GM23338 (cell line): ENCODE data around the gene CDC6. TPM values are rescaled to one million over a fixed set of nuclear protein-coding genes. Genes with fewer than 3 reads are reported as not detected.

ENCODE experiments used
- ATAC-seq: fragments of 200-7000 bp; cut with Tn5 transposase; 3 replicates; pipeline ENCODE4 v1.9.1; 2020
- DNase-seq: peaks from one replicate; pipeline ENCODE4 v3.0.0-alpha.2; 2015; ENCODE audit warnings: low spot score
- H2AFZ ChIP-seq: fragments of 200-600 bp; sonication (generic); 2 replicates; pipeline ENCODE4 v1.8.0; 2016; ENCODE audit warnings: antibody characterized with exemption, mild to moderate bottlenecking, moderate library complexity
- H3F3A ChIP-seq: fragments of 200-600 bp; sonication (generic); replicated peaks from 2 replicates; pipeline ENCODE4 v1.8.0; 2017; ENCODE audit warnings: antibody characterized with exemption, mixed run types, low read depth
- H3K27ac ChIP-seq: fragments of 200-600 bp; sonication (generic); 2 replicates; pipeline ENCODE4 v1.6.1; 2016; ENCODE audit warnings: low read depth
- H3K27me3 ChIP-seq: fragments of 200-600 bp; sonication (generic); 2 replicates; pipeline ENCODE4 v1.8.0; 2016; ENCODE audit warnings: mild to moderate bottlenecking, mixed run types, moderate library complexity; ENCODE audit not compliant: insufficient read depth
- H3K36me3 ChIP-seq: fragments of 200-600 bp; sonication (generic); 2 replicates; pipeline ENCODE4 v1.8.0; 2016; ENCODE audit warnings: mild to moderate bottlenecking; ENCODE audit not compliant: insufficient read depth
- H3K4me1 ChIP-seq: fragments of 200-600 bp; sonication (generic); 2 replicates; pipeline ENCODE4 v1.8.0; 2016; ENCODE audit warnings: mild to moderate bottlenecking, moderate library complexity; ENCODE audit not compliant: insufficient read depth
- H3K4me2 ChIP-seq: fragments of 200-600 bp; sonication (generic); 2 replicates; pipeline ENCODE4 v1.7.1; 2017; ENCODE audit warnings: mixed run types
- H3K4me3 ChIP-seq: fragments of 200-600 bp; sonication (generic); 2 replicates; pipeline ENCODE4 v1.6.1; 2016; ENCODE audit warnings: mixed run types
- H3K79me2 ChIP-seq: fragments of 200-600 bp; sonication (generic); replicated peaks from 2 replicates; pipeline ENCODE4 v1.8.0; 2017; ENCODE audit warnings: mild to moderate bottlenecking; ENCODE audit not compliant: insufficient read depth
- H3K9me2 ChIP-seq: fragments of 200-600 bp; sonication (generic); 2 replicates; pipeline ENCODE4 v1.8.0; 2017; ENCODE audit not compliant: insufficient read depth
- H4K20me1 ChIP-seq: fragments of 200-600 bp; sonication (generic); replicated peaks from 2 replicates; pipeline ENCODE4 v1.8.0; 2017; ENCODE audit warnings: mild to moderate bottlenecking; ENCODE audit not compliant: insufficient read depth
- H3K27ac Mint-ChIP-seq: 2 replicates; pipeline ENCODE4 v1.8.0; 2020; ENCODE audit warnings: inconsistent platforms, mild to moderate bottlenecking, moderate library complexity, mixed read lengths
- H3K27me3 Mint-ChIP-seq: 3 replicates; pipeline ENCODE4 v1.8.0; 2022; ENCODE audit warnings: low read depth, mild to moderate bottlenecking, moderate library complexity, mixed read lengths, inconsistent platforms; ENCODE audit not compliant: insufficient read depth, poor library complexity
- H3K36me3 Mint-ChIP-seq: 3 replicates; pipeline ENCODE4 v1.8.0; 2021; ENCODE audit warnings: low read depth, mild to moderate bottlenecking, inconsistent platforms, moderate library complexity, mixed read lengths
- H3K4me1 Mint-ChIP-seq: 3 replicates; pipeline ENCODE4 v1.8.0; 2020; ENCODE audit warnings: mild to moderate bottlenecking, inconsistent platforms, mixed read lengths
- H3K4me3 Mint-ChIP-seq: 3 replicates; pipeline ENCODE4 v1.8.0; 2021; ENCODE audit warnings: moderate library complexity, mild to moderate bottlenecking, inconsistent platforms, mixed read lengths
- H3K9me3 Mint-ChIP-seq: 3 replicates; pipeline ENCODE4 v1.8.0; 2020; ENCODE audit warnings: moderate library complexity, mild to moderate bottlenecking, inconsistent platforms, mixed read lengths
- CREB1 ChIP-seq: fragments of 250-450 bp; sonication (Bioruptor Pico); IDR thresholded peaks from 2 replicates; pipeline ENCODE4 v1.5.0; 2020; ENCODE audit warnings: low read depth, mild to moderate bottlenecking, moderate library complexity
- CTCF ChIP-seq, 2 experiments: fragments of 200-600 bp in 1 of 2; sonication (generic) in 1 of 2; conservative IDR thresholded peaks; 2 replicates each; pipeline versions ENCODE4 v1.5.1 to v1.6.1; 2016 to 2017; ENCODE audit warnings: antibody characterized with exemption in 2 of 2, low read depth in 2 of 2, mild to moderate bottlenecking in 2 of 2, moderate library complexity in 1 of 2
- ETS1 ChIP-seq: IDR thresholded peaks from 2 replicates; pipeline ENCODE4 v1.6.1; 2016; ENCODE audit warnings: antibody characterized with exemption
- EZH2phosphoT487 ChIP-seq: fragments of 200-600 bp; sonication (generic); IDR thresholded peaks from one replicate; pipeline ENCODE4 v1.8.1; 2018; ENCODE audit warnings: antibody characterized with exemption; ENCODE audit not compliant: unreplicated experiment
- NANOG ChIP-seq: IDR thresholded peaks from 2 replicates; pipeline ENCODE4 v1.6.1; 2016; ENCODE audit warnings: antibody characterized with exemption, borderline replicate concordance
- POLR2AphosphoS5 ChIP-seq: IDR thresholded peaks from 2 replicates; pipeline ENCODE4 v1.6.1; 2016; ENCODE audit warnings: antibody characterized with exemption, low read depth
- ZNF114 ChIP-seq: fragments of 250-450 bp; sonication (Bioruptor Pico); IDR thresholded peaks from 2 replicates; pipeline ENCODE4 v1.5.0; 2020; ENCODE audit warnings: mild to moderate bottlenecking, moderate library complexity
- ZNF462 ChIP-seq: fragments of 250-450 bp; sonication (Bioruptor Pico); IDR thresholded peaks from 2 replicates; pipeline ENCODE4 v1.5.0; 2020; ENCODE audit warnings: mild to moderate bottlenecking, moderate library complexity
- polyA plus RNA-seq: library from polyadenylated mRNA; unstranded; fragments of >200 nt; fragmentation: Nextera tagmentation; extraction: Ambion mirVana; gene quantifications from 2 replicates; pipeline ENCODE4 v1.2.1, GENCODE V29; 2016
- total RNA-seq: library from RNA; depleted of rRNA; stranded (reverse); fragments of >200 nt; shearing (Covaris generic); gene quantifications from 2 replicates; pipeline ENCODE4 v1.2.3, GENCODE V29; 2014

CDC6 gene
- total and polyA plus RNA-seq, 2 experiments from 2014 or later: 46.2 to 79.9 TPM

- Mint-ChIP-seq H3K4me3 (no peak overlapping the region; the same call in 2 of the 3 replicates), H3K27me3 (peaks cover 42% of the 10 kb centered on the region), H3K36me3 (no peaks in the 10 kb centered on the region; the same call in 2 of the 3 replicates), H3K27ac (no peak overlapping the region), H3K4me1 (peaks cover 79% of the 10 kb centered on the region), H3K9me3 (no peaks in the 10 kb centered on the region)
- peaks cover 36% of the 10 kb centered on the region for H3K27me3 ChIP-seq
- H3K4me1 ChIP-seq: peaks cover 26% of the 10 kb centered on the region
- peaks cover 16% of the 10 kb centered on the region for H3F3A ChIP-seq
- H3K4me3 ChIP-seq: no peak overlapping the region
- peaks cover 3% of the 10 kb centered on the region for H4K20me1 ChIP-seq
- no peaks in the 10 kb centered on the region for H3K36me3 ChIP-seq
- H3K4me2 ChIP-seq: no peak overlapping the region; the same call in 1 of the 2 replicates
- DNase-seq (no peak), ATAC-seq (no peak)
- 0 out of 2 replicates have a peak, but pooled peaks cover 8% of the 10 kb centered on the region for H3K79me2 ChIP-seq
- no peaks in the 10 kb centered on the region for H3K9me2 ChIP-seq
- no peak overlapping the region for H3K27ac ChIP-seq
- no peak overlapping the region for H2AFZ ChIP-seq
- TF ChIP-seq NANOG (no peak), POLR2AphosphoS5 (no peak)
Measured at GRCh38 chr17:40315206-40315605, 27.5 kb downstream of the CDC6 start.

- Histone ChIP-seq H3K79me2 (peaks cover 14% of the 10 kb centered on the region; the same call in 1 of the 2 replicates), H3K9me2 (no peaks in the 10 kb centered on the region), H3F3A (peaks cover 16% of the 10 kb centered on the region), H4K20me1 (peaks cover 3% of the 10 kb centered on the region), H3K4me3 (peak overlapping the region; percentile 89), H3K27ac (no peak overlapping the region), H3K36me3 (no peaks in the 10 kb centered on the region), H2AFZ (peak overlapping the region; percentile 74), H3K27me3 (peaks cover 33% of the 10 kb centered on the region), H3K4me2 (peak overlapping the region; percentile 91), H3K4me1 (peaks cover 26% of the 10 kb centered on the region)
- H3K9me3 Mint-ChIP-seq: no peaks in the 10 kb centered on the region
- TF ChIP-seq CTCF (conservative IDR thresholded peaks at IDR 0.05; ENCODE audit: low read depth in 2 of 2): no peak
- no peak for TF ChIP-seq NANOG
- no peak for TF ChIP-seq ZNF114 (CRISPR knock-in tag)
- TF ChIP-seq POLR2AphosphoS5: no peak
- TF ChIP-seq CREB1 (CRISPR knock-in tag): no peak
- TF ChIP-seq ETS1: no peak
- no peak for TF ChIP-seq EZH2phosphoT487
- no peak for TF ChIP-seq ZNF462 (CRISPR knock-in tag)
- peaks cover 82% of the 10 kb centered on the region for H3K4me1 Mint-ChIP-seq
- peaks cover 47% of the 10 kb centered on the region for H3K27me3 Mint-ChIP-seq
- ATAC-seq (no peak), DNase-seq (no peak)
- H3K36me3 Mint-ChIP-seq: no peaks in the 10 kb centered on the region; the same call in 2 of the 3 replicates
- peak overlapping the region; percentile 93 for H3K4me3 Mint-ChIP-seq
- no peak overlapping the region for H3K27ac Mint-ChIP-seq
Measured at GRCh38 chr17:40315678-40316570, 28.2 kb downstream of the CDC6 start.
